ENCODE data around the gene TRMT1L. TPM values are rescaled to one million over a fixed set of nuclear protein-coding genes. Genes with fewer than 3 reads are reported as not detected.

The TRMT1L gene
- total and polyA plus RNA-seq, 2 donors (not counting 3 experiments of a cell fraction or from before 2014, with no cell fraction given) = 7.9 to 12.8 TPM

DNA sequence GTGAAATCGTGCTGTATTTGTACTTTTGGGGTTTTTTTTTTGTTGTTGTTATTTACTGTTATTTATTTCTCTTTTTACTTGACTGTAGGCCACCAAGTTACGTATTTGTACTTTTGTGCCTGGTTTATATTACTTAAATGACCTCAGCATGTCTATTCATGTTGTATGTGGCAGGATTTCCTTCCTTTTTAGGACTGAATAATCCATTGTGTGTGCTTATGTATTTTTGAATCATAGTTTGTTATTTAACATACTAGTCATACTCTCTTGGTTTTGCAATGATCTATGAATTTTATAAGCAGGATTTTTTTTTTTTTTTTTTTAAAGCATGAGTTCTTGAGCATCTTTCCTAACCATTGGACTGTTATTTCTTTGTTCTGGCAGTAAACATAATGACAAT, 60.2 kb downstream of the TRMT1L start:
- dilution Hi-C loops (cut with MboI; ENCODE audit: extremely low pct_ligation_motif_present, low sequenced_read_pairs) (no loop called here), intact Hi-C loops (cut with micrococcal nuclease) (no loop called here)
- no peak overlapping the region for H2AFZ ChIP-seq (ENCODE audit: low read depth, low read length)
- CTCF ChIA-PET = no interaction called here
- no peak overlapping the region for H3K4me3 ChIP-seq (replicated peaks in 1 of 3; ENCODE audit: insufficient read depth in 1 of 3, low read depth in 1 of 3, low read length in 3 of 3)
- no peak for FAIRE-seq
- TF ChIP-seq JUN (IDR thresholded peaks at IDR 0.05; ENCODE audit: borderline replicate concordance, insufficient read depth, insufficient read length, low read depth) (peak; percentile 49), FOS (IDR thresholded peaks at IDR 0.05; ENCODE audit: borderline replicate concordance, insufficient read depth, low read length) (no peak), EZH2 (IDR thresholded peaks at IDR 0.05; ENCODE audit: borderline replicate concordance, low read depth, low read length, severe bottlenecking) (no peak)
- H4K20me1 ChIP-seq (replicated peaks; ENCODE audit: control insufficient read depth, extremely low read depth, insufficient read depth, low read length) = no peaks in the 10 kb centered on the region
- H3K9ac ChIP-seq (replicated peaks; ENCODE audit: extremely low read depth, insufficient read depth, low read length) = no peak overlapping the region
- H3K79me2 ChIP-seq (ENCODE audit: control insufficient read depth, insufficient read depth, low read length) = no peaks in the 10 kb centered on the region
- POLR2A ChIA-PET = no interaction called here
- BruUV-seq (replicated peaks) = no TSS peak
- no peaks in the 10 kb centered on the region for H3K27me3 ChIP-seq (ENCODE audit: control insufficient read depth in 2 of 2, insufficient read depth in 2 of 2, low read length in 2 of 2)
- H3K36me3 ChIP-seq (ENCODE audit: control insufficient read depth in 2 of 2, extremely low read depth in 1 of 2, insufficient read depth in 2 of 2, low read length in 2 of 2) = peaks cover 0 to 7% of the 10 kb centered on the region in 2 experiments
- no peaks in the 10 kb centered on the region for H3K4me1 ChIP-seq (ENCODE audit: control insufficient read depth, extremely low read depth, insufficient read depth, low read length)
- H3K27ac ChIP-seq (ENCODE audit: insufficient read depth, low read depth, low read length) = peak overlapping the region; percentile 49
- no peaks in the 10 kb centered on the region for H3K9me1 ChIP-seq (replicated peaks; ENCODE audit: control insufficient read depth, extremely low read depth, insufficient read depth, low read length)
- peak; percentile 51 for DNase-seq (ENCODE audit: low read depth, low spot score)
- no peaks in the 10 kb centered on the region for H3K9me3 ChIP-seq (replicated peaks; ENCODE audit: control insufficient read depth, insufficient read depth, low read length)
- H3K4me2 ChIP-seq (ENCODE audit: insufficient read depth, low read length) = no peak overlapping the region

DNA sequence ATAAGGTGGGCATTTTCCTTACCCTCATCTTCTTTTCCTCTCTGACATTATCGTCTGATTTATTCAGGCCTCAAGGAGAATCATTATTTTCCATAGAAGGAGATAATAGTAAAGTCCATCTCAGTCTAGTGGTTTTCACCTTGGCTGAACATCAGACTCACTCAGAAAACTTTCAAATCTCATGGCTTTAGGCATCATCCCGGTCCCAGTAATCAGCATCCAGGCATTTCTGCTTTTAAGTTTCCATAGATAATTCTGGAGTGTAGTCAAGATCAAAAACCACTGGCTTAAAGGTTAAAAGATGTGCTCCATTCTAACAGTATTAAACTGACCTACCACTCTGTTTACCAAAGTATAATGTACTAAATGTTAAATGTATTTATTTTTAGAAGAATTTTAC, 62.0 kb downstream of the TRMT1L start:
- Histone ChIP-seq H3K79me2 (ENCODE audit: control insufficient read depth, insufficient read depth, low read length) (no peaks in the 10 kb centered on the region), H4K20me1 (replicated peaks; ENCODE audit: control insufficient read depth, extremely low read depth, insufficient read depth, low read length) (no peaks in the 10 kb centered on the region), H3K27me3 (ENCODE audit: control insufficient read depth in 2 of 2, insufficient read depth in 2 of 2, low read length in 2 of 2) (no peaks in the 10 kb centered on the region), H3K4me1 (ENCODE audit: control insufficient read depth, extremely low read depth, insufficient read depth, low read length) (no peaks in the 10 kb centered on the region), H3K9me3 (replicated peaks; ENCODE audit: control insufficient read depth, insufficient read depth, low read length) (no peaks in the 10 kb centered on the region), H3K36me3 (ENCODE audit: control insufficient read depth in 2 of 2, extremely low read depth in 1 of 2, insufficient read depth in 2 of 2, low read length in 2 of 2) (peaks cover 0 to 7% of the 10 kb centered on the region in 2 experiments), H3K9me1 (replicated peaks; ENCODE audit: control insufficient read depth, extremely low read depth, insufficient read depth, low read length) (no peaks in the 10 kb centered on the region), H2AFZ (ENCODE audit: low read depth, low read length) (no peak overlapping the region), H3K27ac (ENCODE audit: insufficient read depth, low read depth, low read length) (no peak overlapping the region), H3K9ac (replicated peaks; ENCODE audit: extremely low read depth, insufficient read depth, low read length) (no peak overlapping the region), H3K4me2 (ENCODE audit: insufficient read depth, low read length) (no peak overlapping the region), H3K4me3 (replicated peaks in 1 of 3; ENCODE audit: insufficient read depth in 1 of 3, low read depth in 1 of 3, low read length in 3 of 3) (no peak overlapping the region)
- no TSS peak for BruUV-seq (replicated peaks)
- ChIA-PET CTCF (no interaction called here), POLR2A (no interaction called here)
- no peak for TF ChIP-seq EZH2 (IDR thresholded peaks at IDR 0.05; ENCODE audit: borderline replicate concordance, low read depth, low read length, severe bottlenecking)
- no peak for TF ChIP-seq POLR2A (IDR thresholded peaks at IDR 0.05; ENCODE audit: low read depth, low read length)
- intact Hi-C loops (cut with micrococcal nuclease) (no loop called here), dilution Hi-C loops (cut with MboI; ENCODE audit: extremely low pct_ligation_motif_present, low sequenced_read_pairs) (no loop called here)
- DNase-seq (ENCODE audit: low read depth, low spot score) (no peak), FAIRE-seq (no peak)
